Activated CD4-positive, alpha-beta T cell treated with anti-CD3 and anti-CD28 coated beads, Interleukin-2, Interleukin-4, amounts not matched to agents 100 ng/mL and 50 ng/mL, durations not matched to agents 16 hours and 8 hours (primary cell): ENCODE measurements around the gene GTF2H2C_2.
"Not testable (repeated sequence)": the region's sequence is repeated elsewhere in the genome, so short reads cannot be mapped to it uniquely, and the experiment has no call there.

Experiments used
- DNase-seq: peaks from one replicate; pipeline ENCODE4 v3.0.0-alpha.2; 2020; ENCODE audit warnings: low spot score

GTF2H2C_2 gene

DNA sequence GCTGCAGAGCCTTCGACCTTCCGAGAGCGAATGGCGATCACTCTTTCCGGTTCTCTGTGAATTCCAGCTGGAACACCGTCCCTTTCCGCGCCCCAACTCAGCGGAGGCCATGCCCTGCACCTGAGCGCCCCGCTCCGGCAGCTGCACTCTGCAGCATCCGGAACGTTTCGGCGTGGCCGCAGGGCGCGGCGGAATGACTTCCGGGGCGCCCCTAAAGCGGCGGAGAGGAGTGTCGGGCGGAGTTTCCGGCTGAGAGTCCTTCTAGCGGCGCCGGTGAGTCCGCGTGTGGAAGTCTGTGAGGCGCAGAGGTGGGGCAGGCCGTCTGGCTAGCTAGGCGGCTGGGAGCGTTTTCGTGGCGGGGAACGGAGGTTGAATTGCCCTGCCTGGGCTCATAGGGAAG lies at the start of gene GTF2H2C_2:
Gene GTF2H2C_2 (plus strand): TSS at position 252 of the 400 bp plus-strand sequence.
- not testable (repeated sequence) for DNase-seq

DNA sequence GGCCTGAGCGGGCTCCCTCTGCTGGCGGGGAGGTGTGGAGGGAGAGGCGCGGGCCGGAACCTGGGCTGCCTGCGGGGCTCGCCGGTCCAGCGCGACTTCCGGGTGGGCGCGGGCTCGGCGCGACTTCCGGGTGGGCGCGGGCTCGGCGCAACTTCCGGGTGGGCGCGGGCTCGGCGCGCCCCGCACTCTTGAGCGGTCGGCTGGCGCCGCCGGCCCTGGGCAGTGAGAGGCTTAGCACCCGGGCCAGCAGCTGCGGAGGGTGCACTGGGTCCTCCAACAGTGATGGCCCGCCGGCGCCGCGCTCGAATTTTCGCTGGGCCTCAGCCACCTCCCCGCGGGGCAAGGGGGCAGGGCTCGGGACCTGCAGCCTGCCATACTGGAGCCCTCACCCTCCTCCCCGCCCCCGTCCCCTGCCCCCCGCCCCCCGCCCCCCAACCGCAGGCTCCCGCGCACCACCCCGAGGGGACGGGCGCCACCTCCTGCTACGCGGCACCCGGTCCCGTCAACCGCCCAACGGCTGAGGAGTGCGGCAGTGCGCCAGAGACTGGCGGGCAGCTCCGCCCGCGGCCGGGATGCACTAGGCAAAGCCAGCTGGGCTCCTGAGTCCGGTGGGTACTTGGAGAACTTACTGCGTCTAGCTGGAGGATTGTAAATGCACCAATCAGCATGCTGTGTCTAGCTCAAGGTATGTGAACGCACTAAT lies 14.0 kb upstream of the GTF2H2C_2 start:
- DNase-seq: peak; percentile 35

DNA sequence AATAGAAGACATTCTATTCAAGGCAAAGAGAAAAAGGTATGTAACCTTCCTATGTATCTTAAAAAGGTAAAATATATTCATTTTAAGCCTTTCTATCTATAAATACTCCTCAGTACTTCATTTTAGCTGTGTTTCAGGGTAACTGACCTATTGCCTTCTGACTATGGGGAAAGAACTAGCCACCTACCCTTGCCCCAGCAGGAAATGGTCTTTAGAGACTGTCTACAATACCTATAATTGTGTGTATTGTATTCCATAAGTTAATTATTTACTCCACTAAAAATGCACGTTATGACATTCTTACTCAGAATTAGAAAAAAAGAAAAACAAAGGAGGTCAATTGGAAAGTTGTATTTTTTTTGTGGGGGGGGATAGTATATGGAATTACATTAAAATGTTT lies 6.2 kb downstream of the GTF2H2C_2 start:
- DNase-seq: not testable (repeated sequence)

DNA sequence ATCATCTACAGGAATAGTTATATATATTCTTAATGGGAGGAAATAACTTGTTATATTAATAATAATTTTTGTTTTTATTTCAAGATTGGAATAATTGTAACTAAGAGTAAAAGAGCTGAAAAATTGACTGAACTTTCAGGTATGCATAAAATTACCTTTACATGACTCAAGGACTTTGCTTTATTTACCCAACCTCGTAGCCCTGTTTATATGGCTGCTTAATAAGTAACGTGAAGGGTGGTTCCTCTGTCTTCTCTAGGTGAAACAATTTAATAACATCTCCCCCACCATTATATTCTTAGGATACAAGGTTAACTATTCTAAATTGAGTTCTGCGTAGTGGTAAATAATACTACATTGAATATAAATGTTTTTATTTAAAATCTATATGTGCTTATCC lies 8.0 kb downstream of the GTF2H2C_2 start:
- not testable (repeated sequence) for DNase-seq

DNA sequence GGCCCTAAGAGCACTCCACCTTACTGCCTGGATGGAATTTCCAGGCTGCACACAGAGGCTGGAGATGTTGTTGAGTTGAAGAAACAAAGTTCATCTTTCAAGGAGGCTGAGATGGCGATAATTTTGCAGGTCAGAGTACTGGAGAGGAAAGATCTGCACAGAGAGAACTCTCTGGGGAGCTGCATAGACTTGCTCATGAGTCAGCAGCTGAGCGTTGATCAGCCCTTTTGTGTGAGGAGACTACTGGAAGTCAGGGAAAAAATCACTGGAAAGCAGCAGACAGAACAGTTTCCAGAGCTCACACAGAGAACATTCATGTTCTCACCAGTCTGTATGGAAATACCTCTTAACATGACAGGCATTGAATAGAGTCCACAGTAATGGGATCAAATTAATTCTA lies 23.4 kb downstream of the GTF2H2C_2 start:
- DNase-seq: not testable (repeated sequence)

DNA sequence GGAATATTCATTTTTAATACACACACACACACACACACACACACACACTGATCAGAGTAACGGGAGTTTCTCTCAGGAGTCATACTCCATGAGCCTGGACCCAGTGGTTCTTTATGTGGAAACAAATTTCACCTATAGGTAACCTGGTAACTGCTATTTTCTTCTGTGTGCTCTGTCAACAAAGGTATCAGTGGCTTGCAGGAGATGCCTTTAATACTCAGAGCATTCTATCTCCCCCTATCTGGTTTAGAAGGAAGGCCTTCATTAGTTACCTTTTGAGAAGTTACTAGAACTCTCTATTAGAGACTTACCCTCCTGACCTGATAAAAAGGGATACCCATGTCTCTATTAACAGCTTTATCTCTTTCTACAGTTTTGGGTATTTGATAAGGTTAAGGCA lies 34.4 kb downstream of the GTF2H2C_2 start:
- not testable (repeated sequence) for DNase-seq

DNA sequence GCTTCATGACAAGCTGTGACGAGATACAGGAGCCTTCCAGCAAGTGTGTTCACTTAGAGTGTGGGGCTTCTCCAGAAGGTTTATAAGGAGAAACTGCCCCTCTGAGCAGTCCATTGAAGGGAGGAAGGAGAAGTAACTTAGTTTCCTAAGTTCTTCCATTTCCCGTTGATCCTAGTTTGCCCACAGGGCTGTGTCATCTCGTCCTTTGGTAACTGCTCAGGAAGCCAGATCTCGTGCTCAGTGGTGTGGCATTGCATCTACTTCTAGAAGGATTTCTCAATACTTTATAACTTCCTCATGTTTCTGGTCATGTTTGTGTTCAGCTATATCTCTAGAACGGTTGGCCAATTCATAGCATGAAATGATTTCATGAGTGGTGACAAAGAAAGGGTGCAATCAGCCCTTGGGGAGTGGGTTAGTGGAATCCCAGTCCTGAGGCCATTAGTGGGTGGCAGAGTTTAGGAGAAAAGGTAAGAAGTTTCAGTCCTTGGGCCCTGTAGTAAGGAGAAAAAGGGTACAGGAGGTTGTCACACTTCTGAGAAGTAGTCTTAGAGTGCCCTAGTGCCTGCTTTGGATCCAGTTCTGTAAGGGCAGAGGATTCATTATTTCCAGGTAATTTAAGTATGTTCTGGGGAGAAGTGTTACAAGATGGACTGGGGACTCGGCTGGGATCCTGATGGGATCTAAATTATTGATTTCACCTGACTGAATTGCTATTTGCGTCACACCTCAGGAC lies 36.2 kb downstream of the GTF2H2C_2 start:
- not testable (repeated sequence) for DNase-seq

DNA sequence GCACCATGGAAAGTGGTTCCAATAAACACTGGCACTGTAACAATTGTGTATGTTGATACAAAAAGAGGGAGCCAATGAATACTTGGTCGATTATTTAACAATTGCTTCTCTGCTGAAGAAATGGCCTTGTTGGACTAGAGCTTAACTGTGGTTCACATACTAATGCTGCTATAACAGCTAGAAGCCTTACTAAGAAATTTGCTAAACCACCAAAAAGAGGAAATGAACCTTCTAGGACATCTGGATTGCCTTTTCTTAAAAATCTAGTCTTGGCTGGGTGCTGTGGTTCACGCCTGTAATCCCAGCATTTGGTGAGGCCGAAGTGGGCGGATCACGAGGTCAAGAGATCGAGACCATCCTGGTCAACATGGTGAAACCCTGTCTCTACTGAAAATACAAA lies 41.9 kb downstream of the GTF2H2C_2 start:
- not testable (repeated sequence) for DNase-seq

DNA sequence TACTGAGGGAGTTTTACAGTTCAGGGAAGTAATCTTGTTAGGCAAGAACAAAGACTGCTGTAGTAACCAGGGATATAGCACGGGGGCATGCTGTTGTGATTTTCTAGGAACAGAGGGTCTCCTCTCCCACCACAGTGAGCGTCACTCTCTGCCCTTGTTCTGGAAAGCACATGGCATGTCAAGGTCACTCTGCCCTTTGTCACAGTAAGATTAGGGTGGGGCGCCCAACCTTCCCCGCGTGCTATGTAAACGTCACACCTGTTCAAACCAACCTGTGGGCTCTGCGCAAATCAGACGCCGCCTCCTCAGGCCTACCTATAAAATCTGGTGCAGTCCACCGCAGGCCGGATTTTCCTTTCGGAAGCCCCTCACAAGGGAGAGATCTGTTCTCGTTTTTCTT lies 44.0 kb downstream of the GTF2H2C_2 start:
- DNase-seq: not testable (repeated sequence)

DNA sequence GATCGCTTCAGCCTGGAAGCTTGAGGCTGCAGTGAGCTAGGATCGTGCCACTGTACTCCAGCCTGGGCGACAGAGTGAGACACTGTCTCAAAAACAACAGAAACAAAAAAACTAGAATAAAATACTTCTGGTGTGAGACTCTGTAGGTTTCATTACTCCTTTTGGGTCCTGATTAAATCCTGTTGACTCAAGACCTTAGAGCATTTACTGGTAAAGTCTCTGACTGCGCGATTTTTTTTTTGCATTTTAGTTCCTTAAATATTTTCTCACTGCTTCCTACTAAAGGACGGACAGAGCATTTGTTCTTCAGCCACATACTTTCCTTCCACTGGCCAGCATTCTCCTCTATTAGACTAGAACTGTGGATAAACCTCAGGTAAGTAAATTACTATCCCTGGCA lies 46.8 kb downstream of the GTF2H2C_2 start:
- not testable (repeated sequence) for DNase-seq

DNA sequence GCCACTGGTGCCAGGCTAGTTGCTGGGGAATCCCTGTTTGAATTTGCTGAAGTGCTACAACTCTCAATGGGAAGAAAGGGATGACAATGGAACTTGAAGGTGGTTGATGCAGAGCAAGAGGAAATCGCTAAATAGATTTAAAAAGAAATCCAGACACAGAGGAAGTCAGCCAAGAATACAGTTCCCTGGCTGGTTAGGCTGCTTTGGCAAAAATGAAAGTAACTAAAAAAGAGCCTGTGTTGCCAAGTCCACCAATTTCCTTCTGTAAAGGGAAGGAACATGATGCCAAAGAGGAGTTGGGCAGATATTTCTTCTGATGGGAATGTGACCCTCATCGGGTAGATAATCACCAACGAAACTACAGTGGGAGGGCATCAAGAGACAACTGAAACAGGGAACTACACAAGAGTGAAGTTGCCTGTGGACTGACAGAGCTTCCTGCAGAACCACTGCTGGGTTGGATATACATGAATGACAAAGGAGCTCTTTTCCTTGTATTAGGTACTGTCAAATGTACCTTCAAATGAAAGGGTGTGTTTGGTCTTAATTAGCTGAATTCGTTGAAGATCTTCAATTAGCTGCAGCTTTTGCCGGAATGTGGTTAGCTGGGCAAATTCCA lies 49.0 kb downstream of the GTF2H2C_2 start:
- not testable (repeated sequence) for DNase-seq

DNA sequence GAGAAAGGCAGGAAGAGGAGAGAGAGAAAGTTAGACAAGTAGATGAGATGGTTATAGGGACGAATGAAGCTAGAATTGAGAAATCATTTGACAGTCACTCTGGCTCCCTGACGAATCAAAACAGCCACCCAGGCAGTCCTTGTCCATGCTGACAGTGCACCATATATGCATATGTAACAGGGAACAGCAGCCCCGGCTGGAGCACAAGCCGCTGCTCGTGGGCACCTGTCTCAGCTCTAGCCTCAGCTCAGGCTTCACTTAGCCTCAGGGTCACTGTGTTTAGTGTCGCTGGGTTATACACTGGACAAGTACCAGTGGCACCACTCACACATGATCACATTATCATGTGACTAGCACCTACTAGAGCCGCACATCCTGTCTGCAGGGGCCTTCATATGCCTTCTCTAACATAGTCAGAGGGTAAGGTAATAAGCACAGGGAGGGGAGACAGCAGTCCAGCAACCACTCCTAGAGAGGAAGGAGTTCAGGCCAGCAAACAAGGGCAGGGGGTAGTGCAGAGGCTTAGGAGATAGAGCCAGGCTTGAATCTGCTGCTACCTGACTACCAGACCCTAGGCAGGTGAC lies 54.9 kb downstream of the GTF2H2C_2 start:
- not testable (repeated sequence) for DNase-seq
